Motor neuron (in vitro differentiated cells): Measurements from ENCODE around the gene CMIP. TPM values are rescaled to one million over a fixed set of nuclear protein-coding genes. Genes with fewer than 3 reads are reported as not detected.

Source experiments
- ATAC-seq, 8 experiments: fragments of 200-7000 bp; cut with Tn5 transposase; replicated peaks in 6 of 8; 2 replicates each; pipeline ENCODE4 v1.8.0; 2021; ENCODE audit warnings: mild to moderate bottlenecking in 8 of 8, moderate library complexity in 8 of 8
- H3K27ac ChIP-seq, 2 donors: fragments of 250-450 bp; sonication (Bioruptor Pico); 2 replicates each; pipeline ENCODE4 v1.9.0; 2021; ENCODE audit warnings: antibody characterized with exemption in 2 of 2, mild to moderate bottlenecking in 2 of 2, moderate library complexity in 1 of 2
- H3K4me1 ChIP-seq, 2 donors: fragments of 250-450 bp; sonication (Bioruptor Pico); replicated peaks in 1 of 2; 2 replicates each; pipeline ENCODE4 v1.6.1; 2021; ENCODE audit warnings: antibody characterized with exemption in 2 of 2, mild to moderate bottlenecking in 2 of 2, moderate library complexity in 1 of 2
- H3K4me3 ChIP-seq, 5 donors: fragments of 250-450 bp; sonication (Bioruptor Pico); 2 replicates each; pipeline ENCODE4 v1.9.0; 2021; ENCODE audit warnings: antibody characterized with exemption in 5 of 5, mild to moderate bottlenecking in 5 of 5, moderate library complexity in 4 of 5
- WGBS, 10 experiments: fragments of 450-650 bp; shearing (Covaris generic); methylation state at CpG; one replicate each; pipeline ENCODE4 v1.0.0; 2022; 5-methylcytosine and 5-hydroxymethylcytosine counted together
- in situ Hi-C, 9 experiments: fragments of 400-800 bp; cut with MboI; loops; one replicate each; pipeline ENCODE4 v1.15.0; 2021; ENCODE audit warnings: low sequenced_read_pairs in 9 of 9, low pct_unique_long_range_greater_than_20kb in 2 of 9; ENCODE audit not compliant: unreplicated experiment in 9 of 9
- total RNA-seq, 8 experiments: library from RNA; unstranded; fragments of 300-600 nt; gene quantifications; 2 replicates each; pipeline versions ENCODE4 v1.2.3 to v1.2.4, GENCODE V29; 2022

CMIP gene
- total RNA-seq, 8 experiments from 2014 or later = 4.6 to 35.3 (median 19.1) TPM

GRCh38 chr16:81460075-81460474 is 15.5 kb downstream of the CMIP start:
- 67% methylated on average over 1 of the region's 3 CpGs; no CpG with 5 or more reads in 9 of the 10 experiments for WGBS, 10 experiments
- in situ Hi-C loops = no loop called here
- Histone ChIP-seq H3K4me3 (no peak overlapping the region), H3K4me1 (peaks cover 13 to 17% of the 10 kb centered on the region in 2 donors), H3K27ac (no peak overlapping the region)
- peak; percentile 37 to 84 (median 66) for ATAC-seq

- in situ Hi-C loops = no loop called here
- WGBS, 10 experiments = 86 to 100% (median 97%) methylated on average over 1 to 4 of the region's 4 CpGs; no CpG with 5 or more reads in 3 of the 10 experiments
- Histone ChIP-seq H3K4me1 (peaks cover 13 to 17% of the 10 kb centered on the region in 2 donors), H3K4me3 (no peak overlapping the region), H3K27ac (no peak overlapping the region)
- no peak for ATAC-seq
Measured at GRCh38 chr16:81461243-81461642, 16.6 kb downstream of the CMIP start.

DNA sequence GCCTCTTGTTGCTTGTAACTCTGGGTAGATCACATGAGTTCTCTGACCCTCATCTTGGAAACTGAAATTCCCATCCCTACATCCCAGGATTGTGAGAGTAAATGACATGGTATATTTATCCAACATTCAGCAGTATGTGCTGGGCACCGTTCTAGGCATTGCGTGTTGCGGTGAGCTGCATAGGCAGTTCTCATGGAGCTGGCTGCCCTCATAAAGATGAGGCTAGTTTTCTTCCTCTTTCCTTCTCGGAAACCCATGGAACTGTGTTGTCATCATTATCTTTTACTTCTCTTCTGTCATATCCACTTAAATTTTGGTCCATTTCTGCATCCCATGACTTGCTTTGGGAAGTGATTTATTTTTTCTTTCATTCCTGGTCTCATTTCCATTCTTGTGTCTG is 17.2 kb downstream of the CMIP start:
- Histone ChIP-seq H3K27ac (no peak overlapping the region), H3K4me3 (no peak overlapping the region), H3K4me1 (peaks cover 13 to 22% of the 10 kb centered on the region in 2 donors)
- in situ Hi-C loops = no loop called here
- ATAC-seq = no peak
- WGBS, 10 experiments = 80 to 100% (median 96%) methylated on average over 1 to 4 of the region's 4 CpGs; no CpG with 5 or more reads in 4 of the 10 experiments

DNA sequence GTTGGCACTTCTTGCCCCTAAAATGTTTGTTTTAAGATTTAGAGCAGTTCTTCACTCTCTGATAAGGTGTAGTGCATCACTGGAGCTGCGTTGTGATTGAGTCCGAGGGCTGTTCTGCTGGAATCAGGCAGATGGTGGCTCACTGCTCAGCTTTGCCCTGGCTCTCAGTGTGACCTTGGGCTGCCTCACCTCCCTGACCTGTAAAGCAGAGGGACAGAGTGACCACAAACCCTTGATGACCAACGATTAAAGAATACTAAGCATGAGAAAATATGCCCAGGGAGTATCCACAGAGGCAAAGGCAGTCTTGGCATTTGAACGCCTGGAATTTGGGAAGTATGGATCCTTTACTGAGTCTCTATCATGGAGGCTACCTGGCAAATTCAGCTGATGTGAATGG is 18.1 kb downstream of the CMIP start:
- Histone ChIP-seq H3K27ac (no peak overlapping the region), H3K4me3 (no peak overlapping the region), H3K4me1 (peaks cover 8 to 19% of the 10 kb centered on the region in 2 donors)
- WGBS, 10 experiments = 86 to 100% (median 94%) methylated on average over 1 to 4 of the region's 4 CpGs; no CpG with 5 or more reads in 3 of the 10 experiments
- in situ Hi-C loops = no loop called here
- no peak for ATAC-seq

DNA sequence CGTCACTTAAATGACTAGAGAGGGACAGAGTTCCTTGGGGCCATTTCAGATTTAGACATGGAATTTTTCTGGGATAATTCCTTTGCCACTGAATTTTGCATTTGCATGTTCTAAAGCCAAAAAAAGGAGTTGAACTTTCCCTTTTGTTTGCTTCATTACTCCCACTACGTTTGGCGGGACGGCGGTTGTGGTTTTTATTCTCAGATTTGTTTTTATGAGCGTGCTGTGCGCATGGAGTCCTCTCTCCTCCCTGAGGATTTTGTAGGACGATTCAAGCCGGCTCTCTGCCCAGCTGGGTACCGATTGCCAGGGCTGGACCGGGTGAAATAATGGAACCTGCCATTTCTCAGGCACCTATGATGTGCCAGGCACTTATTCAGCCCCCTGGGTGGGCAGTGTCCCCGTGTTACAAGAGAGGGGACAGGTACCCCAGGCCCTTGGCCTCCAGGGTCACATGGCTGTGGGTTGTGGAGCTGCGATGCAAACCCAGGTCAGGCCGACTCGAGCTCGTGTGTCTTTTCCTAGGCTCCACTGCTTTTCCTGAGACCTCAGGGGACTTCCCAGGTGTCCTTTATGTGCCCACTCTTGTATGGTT is 18.8 kb downstream of the CMIP start:
- ATAC-seq = peak in 1 of 8 experiments; percentile 44
- in situ Hi-C loops = no loop called here
- no peak overlapping the region for H3K27ac ChIP-seq
- peaks cover 2 to 12% of the 10 kb centered on the region in 2 donors for H3K4me1 ChIP-seq
- 0 to 100% (median 86%) methylated on average over 1 to 12 of the region's 16 CpGs; no CpG with 5 or more reads in 1 of the 10 experiments for WGBS, 10 experiments
- H3K4me3 ChIP-seq = no peak overlapping the region

- ATAC-seq = no peak
- Histone ChIP-seq H3K4me3 (no peak overlapping the region), H3K27ac (no peak overlapping the region), H3K4me1 (peaks cover 2 to 12% of the 10 kb centered on the region in 2 donors)
- in situ Hi-C loops = no loop called here
- 80 to 100% (median 95%) methylated on average over 1 to 5 of the region's 5 CpGs; no CpG with 5 or more reads in 2 of the 10 experiments for WGBS, 10 experiments
Measured at GRCh38 chr16:81464279-81464678, 19.7 kb downstream of the CMIP start.

DNA sequence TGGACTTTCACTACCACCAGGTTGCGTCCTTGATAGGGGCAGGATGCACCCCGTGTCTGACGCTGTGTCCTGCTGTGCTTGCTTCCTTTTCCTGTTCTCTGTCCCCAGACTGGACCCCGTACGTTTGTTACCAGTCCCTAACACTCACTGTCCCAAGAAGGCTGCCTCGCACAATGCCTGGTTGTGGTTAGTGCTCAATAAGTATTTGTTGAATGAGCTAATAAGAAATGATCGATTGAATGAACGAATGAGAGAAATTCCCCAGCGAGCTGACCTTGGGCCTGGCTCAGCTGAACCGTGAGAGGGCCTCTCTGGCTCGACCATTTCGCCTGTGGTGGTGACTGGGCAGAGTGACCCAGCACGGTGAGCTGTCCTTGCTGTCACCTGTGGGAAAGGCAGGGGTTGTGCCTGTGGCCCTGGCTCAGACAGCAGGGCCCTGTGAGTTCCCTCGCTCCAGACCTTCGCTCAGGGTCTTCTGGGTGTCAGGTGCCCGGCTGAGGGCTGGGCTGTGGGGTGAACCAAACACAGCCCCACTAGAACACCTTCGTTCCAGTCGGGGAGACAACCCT is 20.9 kb downstream of the CMIP start:
- no peak for ATAC-seq
- Histone ChIP-seq H3K4me3 (no peak overlapping the region), H3K27ac (no peak overlapping the region), H3K4me1 (peaks cover 0 to 14% of the 10 kb centered on the region in 2 donors)
- in situ Hi-C loops = no loop called here
- 80 to 97% (median 90%) methylated on average over 1 to 17 of the region's 18 CpGs for WGBS, 10 experiments

DNA sequence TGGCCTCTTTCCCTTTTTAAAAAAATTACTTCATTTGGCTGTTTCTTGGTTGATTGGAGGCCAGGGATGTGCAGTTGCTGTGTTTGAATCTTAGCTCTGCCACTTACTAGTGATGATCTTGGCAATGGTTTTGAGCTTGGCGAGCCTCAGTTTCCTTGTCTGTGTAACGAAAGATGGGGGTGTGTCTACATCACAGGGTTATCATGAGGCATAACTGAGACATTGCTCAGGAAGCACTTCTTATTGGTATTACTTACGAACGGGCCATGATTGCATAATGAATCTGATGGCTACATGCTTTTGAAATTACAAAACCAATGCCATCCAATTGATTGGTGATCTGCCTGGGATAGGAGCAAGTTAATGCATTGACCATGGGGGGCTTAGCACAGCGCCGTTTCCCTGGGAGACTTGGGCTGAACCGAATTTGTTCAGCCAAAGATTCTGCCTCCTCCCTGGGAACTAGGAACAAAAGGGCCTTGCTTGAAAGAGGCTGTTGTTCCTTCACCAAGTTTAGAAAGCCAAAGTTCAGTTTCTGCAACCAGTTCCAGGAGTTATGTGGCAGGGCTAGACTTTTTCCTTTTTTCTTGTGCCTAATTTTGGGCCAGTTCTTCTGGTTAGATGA is 21.9 kb downstream of the CMIP start:
- WGBS, 10 experiments = 26 to 83% (median 59%) methylated on average over 1 to 6 of the region's 7 CpGs; no CpG with 5 or more reads in 2 of the 10 experiments
- H3K4me3 ChIP-seq = no peak overlapping the region
- no peak overlapping the region for H3K27ac ChIP-seq
- ATAC-seq = no peak
- in situ Hi-C loops = no loop called here
- H3K4me1 ChIP-seq = peaks cover 0 to 14% of the 10 kb centered on the region in 2 donors

GRCh38 chr16:81467072-81467471 is 22.5 kb downstream of the CMIP start:
- Histone ChIP-seq H3K4me1 (peaks cover 0 to 14% of the 10 kb centered on the region in 2 donors), H3K4me3 (no peak overlapping the region), H3K27ac (no peak overlapping the region)
- ATAC-seq = no peak
- WGBS, 10 experiments = 76 to 100% (median 95%) methylated on average over 1 to 7 of the region's 11 CpGs; no CpG with 5 or more reads in 4 of the 10 experiments
- in situ Hi-C loops = no loop called here

DNA sequence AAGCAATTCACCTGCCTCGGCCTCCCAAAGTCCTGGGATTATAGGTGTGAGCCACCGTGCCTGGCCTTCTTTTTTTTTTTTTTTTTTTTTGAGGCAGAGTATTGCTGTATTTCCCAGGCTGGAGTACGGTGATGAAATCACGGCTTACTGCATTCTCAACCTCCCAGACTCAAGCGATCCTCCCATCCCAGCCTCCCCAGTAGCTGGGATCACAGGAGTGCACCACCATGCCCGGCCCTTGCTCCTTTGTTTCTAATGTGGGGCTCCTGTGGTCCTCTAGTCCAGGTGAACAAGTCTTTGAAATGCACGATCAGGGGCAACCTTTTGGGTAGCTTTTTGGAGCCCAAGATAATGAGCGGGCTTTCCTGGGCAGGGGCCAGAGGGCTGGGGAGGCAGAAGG is 23.2 kb downstream of the CMIP start:
- WGBS, 10 experiments = 88 to 100% (median 93%) methylated on average over 2 to 7 of the region's 8 CpGs; no CpG with 5 or more reads in 2 of the 10 experiments
- Histone ChIP-seq H3K4me3 (no peak overlapping the region), H3K4me1 (peaks cover 0 to 14% of the 10 kb centered on the region in 2 donors), H3K27ac (no peak overlapping the region)
- in situ Hi-C loops = no loop called here
- ATAC-seq = no peak

DNA sequence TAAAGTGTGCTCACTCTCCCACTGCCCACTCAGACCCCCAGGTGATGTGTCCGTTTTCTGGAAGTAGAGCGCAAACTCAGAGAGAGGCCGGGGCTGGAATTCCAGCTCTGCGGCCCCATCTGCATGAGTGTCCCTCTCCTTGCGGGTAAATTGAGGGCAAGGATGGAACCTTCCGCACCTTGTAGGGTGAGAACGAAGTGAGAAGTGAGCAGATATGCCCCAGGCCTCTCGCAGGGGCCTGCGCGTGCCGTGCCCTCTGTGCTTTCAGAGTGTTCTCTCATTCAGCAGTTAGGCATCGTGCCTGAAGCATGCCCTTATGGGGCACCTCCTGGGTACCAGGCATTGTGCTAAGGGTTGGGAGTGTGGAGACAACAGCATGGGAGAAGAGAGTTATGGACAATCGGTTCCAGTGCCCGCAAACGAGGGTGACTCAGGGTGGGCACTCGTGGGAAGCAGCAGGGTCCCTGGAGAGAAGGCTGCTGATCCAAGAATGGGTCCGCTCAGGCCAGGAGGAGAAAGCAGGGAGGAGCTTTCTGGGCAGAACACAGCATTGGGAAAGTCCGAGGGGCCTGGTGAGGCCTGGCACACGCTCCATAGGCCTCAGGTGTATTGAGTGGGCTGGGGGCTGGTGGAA is 23.8 kb downstream of the CMIP start:
- H3K4me1 ChIP-seq = peaks cover 0 to 14% of the 10 kb centered on the region in 2 donors
- in situ Hi-C loops = no loop called here
- H3K4me3 ChIP-seq = no peak overlapping the region
- WGBS, 10 experiments = 80 to 100% (median 97%) methylated on average over 1 to 15 of the region's 19 CpGs; no CpG with 5 or more reads in 1 of the 10 experiments
- H3K27ac ChIP-seq = no peak overlapping the region
- ATAC-seq = no peak

- ATAC-seq = no peak
- Histone ChIP-seq H3K4me3 (no peak overlapping the region), H3K27ac (peak overlapping the region in 1 of 2 donors; percentile 30), H3K4me1 (peaks cover 0 to 14% of the 10 kb centered on the region in 2 donors)
- WGBS, 10 experiments = 40 to 100% (median 92%) methylated on average over 1 to 3 of the region's 4 CpGs; no CpG with 5 or more reads in 3 of the 10 experiments
- in situ Hi-C loops = no loop called here
Measured at GRCh38 chr16:81469183-81469677, 24.6 kb downstream of the CMIP start.
